ENCODE results near the gene ADK. TPM values are rescaled to one million over a fixed set of nuclear protein-coding genes. Genes with fewer than 3 reads are reported as not detected.

ADK gene
- total RNA-seq, 1 experiment from 2014 or later: 33.6 TPM

- DNase-seq (ENCODE audit: low read depth): no peak
These were observed 511.6 kb downstream of the ADK start for GRCh38 chr10:74662635-74663034.

GRCh38 chr10:74669210-74669609, 518.2 kb downstream of the ADK start:
- no peak for DNase-seq (ENCODE audit: low read depth)

- no peak for DNase-seq (ENCODE audit: low read depth)
These were observed 520.7 kb downstream of the ADK start for GRCh38 chr10:74671716-74672115.

GRCh38 chr10:74672430-74673165, 521.6 kb downstream of the ADK start:
- DNase-seq (ENCODE audit: low read depth): no peak

GRCh38 chr10:74674927-74675326, 523.9 kb downstream of the ADK start:
- no peak for DNase-seq (ENCODE audit: low read depth)

- no peak for DNase-seq (ENCODE audit: low read depth)
These were observed 524.5 kb downstream of the ADK start for GRCh38 chr10:74675484-74675883.

GRCh38 chr10:74677951-74678350, 526.9 kb downstream of the ADK start:
- no peak for DNase-seq (ENCODE audit: low read depth)

- no peak for DNase-seq (ENCODE audit: low read depth)
These were observed 531.1 kb downstream of the ADK start for GRCh38 chr10:74681917-74682627.

GRCh38 chr10:74683067-74683466, 532.0 kb downstream of the ADK start:
- no peak for DNase-seq (ENCODE audit: low read depth)

GRCh38 chr10:74683621-74684364, 532.8 kb downstream of the ADK start:
- no peak for DNase-seq (ENCODE audit: low read depth)

GRCh38 chr10:74684462-74684861, 533.4 kb downstream of the ADK start:
- no peak for DNase-seq (ENCODE audit: low read depth)

GRCh38 chr10:74685564-74685963, 534.5 kb downstream of the ADK start:
- DNase-seq (ENCODE audit: low read depth): no peak

- no peak for DNase-seq (ENCODE audit: low read depth)
These were observed 539.4 kb downstream of the ADK start for GRCh38 chr10:74690393-74690792.

- no peak for DNase-seq (ENCODE audit: low read depth)
These were observed 540.1 kb downstream of the ADK start for GRCh38 chr10:74691164-74691563.

GRCh38 chr10:74704629-74705357, 553.8 kb downstream of the ADK start:
- peak; percentile 32 for DNase-seq (ENCODE audit: low read depth)

- no peak for DNase-seq (ENCODE audit: low read depth)
These were observed 554.4 kb downstream of the ADK start for GRCh38 chr10:74705358-74705980.

- DNase-seq (ENCODE audit: low read depth): no peak
These were observed 555.9 kb downstream of the ADK start for GRCh38 chr10:74706966-74707365.

GRCh38 chr10:74708246-74708645, 557.2 kb downstream of the ADK start:
- DNase-seq (ENCODE audit: low read depth): no peak

- DNase-seq (ENCODE audit: low read depth): peak; percentile 3
These were observed 567.2 kb downstream of the ADK start for GRCh38 chr10:74718208-74718607.

GRCh38 chr10:74728225-74728624, 577.2 kb downstream of the ADK start:
- no peak for DNase-seq (ENCODE audit: low read depth)

- no peak for DNase-seq (ENCODE audit: low read depth)
These were observed 579.2 kb downstream of the ADK start for GRCh38 chr10:74730246-74730645.

All from LHCN-M2 (cell line).